Epithelial cell of proximal tubule (primary cell): ENCODE results near the gene GAS7. TPM values are rescaled to one million over a fixed set of nuclear protein-coding genes. Genes with fewer than 3 reads are reported as not detected.

ENCODE experiments used
- DNase-seq: peaks from one replicate; pipeline ENCODE4 v3.0.0-alpha.2; 2011; ENCODE audit warnings: low read depth
- H3K4me3 ChIP-seq: 2 replicates; pipeline ENCODE4 v1.5.1; 2011; ENCODE audit warnings: low read depth, mild to moderate bottlenecking, low read length
- CTCF ChIP-seq: conservative IDR thresholded peaks from 2 replicates; pipeline ENCODE4 v1.5.1; 2012; ENCODE audit warnings: low read depth, mild to moderate bottlenecking, low read length
- total RNA-seq: library from RNA; depleted of rRNA; stranded (reverse); fragments of >200 nt; gene quantifications from 2 replicates; pipeline ENCODE4 v1.2.3, GENCODE V29; 2015

The GAS7 gene
- total RNA-seq, 1 donor from 2014 or later = 2.5 TPM

- no peak overlapping the region for H3K4me3 ChIP-seq
- peak; percentile 35 for DNase-seq
- TF ChIP-seq CTCF = no peak
Observed at GRCh38 chr17:9880582-9880999, 317.8 kb downstream of the GAS7 start.

- H3K4me3 ChIP-seq = no peak overlapping the region
- no peak for TF ChIP-seq CTCF
- no peak for DNase-seq
Observed at GRCh38 chr17:9878786-9879525, 319.4 kb downstream of the GAS7 start.

GRCh38 chr17:9878356-9878755 lies 320.1 kb downstream of the GAS7 start:
- DNase-seq = no peak
- TF ChIP-seq CTCF = no peak
- no peak overlapping the region for H3K4me3 ChIP-seq

- H3K4me3 ChIP-seq = no peak overlapping the region
- DNase-seq = peak; percentile 15
- TF ChIP-seq CTCF = no peak
Observed at GRCh38 chr17:9875441-9875840, 323.0 kb downstream of the GAS7 start.

- H3K4me3 ChIP-seq = no peak overlapping the region
- no peak for TF ChIP-seq CTCF
- DNase-seq = no peak
Observed at GRCh38 chr17:9874722-9875121, 323.7 kb downstream of the GAS7 start.

- no peak for DNase-seq
- TF ChIP-seq CTCF = no peak
- no peak overlapping the region for H3K4me3 ChIP-seq
Observed at GRCh38 chr17:9872852-9873251, 325.6 kb downstream of the GAS7 start.

- no peak for DNase-seq
- H3K4me3 ChIP-seq = no peak overlapping the region
- no peak for TF ChIP-seq CTCF
Observed at GRCh38 chr17:9868552-9868951, 329.9 kb downstream of the GAS7 start.
